Measurements from ENCODE around the gene ADARB2.

Gene ADARB2

GRCh38 chr10:1216574-1217236, 520.6 kb downstream of the ADARB2 start:
- no peak for DNase-seq (ENCODE audit: low read depth)

- DNase-seq (ENCODE audit: low read depth): no peak
Observed at GRCh38 chr10:1215862-1216573, 521.3 kb downstream of the ADARB2 start.

GRCh38 chr10:1214882-1215540, 522.3 kb downstream of the ADARB2 start:
- no peak for DNase-seq (ENCODE audit: low read depth)

GRCh38 chr10:1214071-1214675, 523.2 kb downstream of the ADARB2 start:
- no peak for DNase-seq (ENCODE audit: low read depth)

GRCh38 chr10:1213252-1214070, 523.9 kb downstream of the ADARB2 start:
- no peak for DNase-seq (ENCODE audit: low read depth)

- DNase-seq (ENCODE audit: low read depth): no peak
Observed at GRCh38 chr10:1212571-1213141, 524.7 kb downstream of the ADARB2 start.

- no peak for DNase-seq (ENCODE audit: low read depth)
Observed at GRCh38 chr10:1211844-1212570, 525.3 kb downstream of the ADARB2 start.

- no peak for DNase-seq (ENCODE audit: low read depth)
Observed at GRCh38 chr10:1210667-1211066, 526.7 kb downstream of the ADARB2 start.

GRCh38 chr10:1209355-1209979, 527.9 kb downstream of the ADARB2 start:
- DNase-seq (ENCODE audit: low read depth): no peak

GRCh38 chr10:1208366-1209311, 528.7 kb downstream of the ADARB2 start:
- DNase-seq (ENCODE audit: low read depth): no peak

GRCh38 chr10:1206601-1207000, 530.7 kb downstream of the ADARB2 start:
- DNase-seq (ENCODE audit: low read depth): no peak

GRCh38 chr10:1206101-1206500, 531.2 kb downstream of the ADARB2 start:
- no peak for DNase-seq (ENCODE audit: low read depth)

- DNase-seq (ENCODE audit: low read depth): no peak
Observed at GRCh38 chr10:1205450-1206030, 531.8 kb downstream of the ADARB2 start.

- DNase-seq (ENCODE audit: low read depth): no peak
Observed at GRCh38 chr10:1204434-1205326, 532.6 kb downstream of the ADARB2 start.

GRCh38 chr10:1203704-1204103, 533.6 kb downstream of the ADARB2 start:
- DNase-seq (ENCODE audit: low read depth): no peak

GRCh38 chr10:1203216-1203615, 534.1 kb downstream of the ADARB2 start:
- DNase-seq (ENCODE audit: low read depth): no peak

- no peak for DNase-seq (ENCODE audit: low read depth)
Observed at GRCh38 chr10:1202343-1202742, 535.0 kb downstream of the ADARB2 start.
